Fibroblast of lung (primary cell): Measurements from ENCODE around the gene FEZF2.

Source experiments
- EZH2 ChIP-seq: IDR thresholded peaks from 2 replicates; pipeline ENCODE4 v1.5.1; 2012; ENCODE audit warnings: low read length, control low read depth, mild to moderate bottlenecking; ENCODE audit errors: missing control alignments
- TF ChIP-seq, protein P1 (sequence below), 2 donors: IDR thresholded peaks in 1 of 2; conservative IDR thresholded peaks in 1 of 2; 1 replicate in 1 of 2; 2 replicates in 1 of 2; pipeline ENCODE4 v1.5.1; 2011 to 2012; ENCODE audit warnings: low read length in 2 of 2, control low read depth in 1 of 2, inconsistent platforms in 1 of 2, low read depth in 1 of 2, mild to moderate bottlenecking in 1 of 2

- TF ChIP-seq, protein P1, sequence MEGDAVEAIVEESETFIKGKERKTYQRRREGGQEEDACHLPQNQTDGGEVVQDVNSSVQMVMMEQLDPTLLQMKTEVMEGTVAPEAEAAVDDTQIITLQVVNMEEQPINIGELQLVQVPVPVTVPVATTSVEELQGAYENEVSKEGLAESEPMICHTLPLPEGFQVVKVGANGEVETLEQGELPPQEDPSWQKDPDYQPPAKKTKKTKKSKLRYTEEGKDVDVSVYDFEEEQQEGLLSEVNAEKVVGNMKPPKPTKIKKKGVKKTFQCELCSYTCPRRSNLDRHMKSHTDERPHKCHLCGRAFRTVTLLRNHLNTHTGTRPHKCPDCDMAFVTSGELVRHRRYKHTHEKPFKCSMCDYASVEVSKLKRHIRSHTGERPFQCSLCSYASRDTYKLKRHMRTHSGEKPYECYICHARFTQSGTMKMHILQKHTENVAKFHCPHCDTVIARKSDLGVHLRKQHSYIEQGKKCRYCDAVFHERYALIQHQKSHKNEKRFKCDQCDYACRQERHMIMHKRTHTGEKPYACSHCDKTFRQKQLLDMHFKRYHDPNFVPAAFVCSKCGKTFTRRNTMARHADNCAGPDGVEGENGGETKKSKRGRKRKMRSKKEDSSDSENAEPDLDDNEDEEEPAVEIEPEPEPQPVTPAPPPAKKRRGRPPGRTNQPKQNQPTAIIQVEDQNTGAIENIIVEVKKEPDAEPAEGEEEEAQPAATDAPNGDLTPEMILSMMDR (conservative IDR thresholded peaks at IDR 0.05 in 1 of 2, IDR thresholded peaks at IDR 0.05 in 1 of 2; ENCODE audit: low read depth in 1 of 2, low read length in 2 of 2) = no peak
- TF ChIP-seq EZH2 = no peak
These were observed 31.8 kb upstream of the FEZF2 start for GRCh38 chr3:62405135-62405534.
